ES-I3 (cell line): ENCODE measurements around the gene KIAA0825.
A peak's percentile ranks its signal among the peaks of the same experiment; 100 is the strongest.
"Not testable (repeated sequence)": the region's sequence is repeated elsewhere in the genome, so short reads cannot be mapped to it uniquely, and the experiment has no call there.

Experiments used
- H3K36me3 ChIP-seq: 2 replicates; pipeline ENCODE4 v1.6.1; 2013; ENCODE audit warnings: mild to moderate bottlenecking, low read length, control low read depth, moderate library complexity; ENCODE audit not compliant: insufficient read depth
- H3K4me1 ChIP-seq: 2 replicates; pipeline ENCODE4 v1.6.1; 2013; ENCODE audit warnings: mild to moderate bottlenecking, control low read depth, low read length; ENCODE audit not compliant: insufficient read depth
- H3K9ac ChIP-seq: 2 replicates; pipeline ENCODE4 v1.6.1; 2013; ENCODE audit warnings: low read depth, mild to moderate bottlenecking, low read length, moderate library complexity
- H3K9me3 ChIP-seq: 2 replicates; pipeline ENCODE4 v1.6.1; 2013; ENCODE audit warnings: mild to moderate bottlenecking, low read length, moderate library complexity; ENCODE audit not compliant: control insufficient read depth, insufficient read depth

The KIAA0825 gene

GRCh38 chr5:94621763-94622162, 3.4 kb upstream of the KIAA0825 start:
- Histone ChIP-seq H3K36me3 (no peaks in the 10 kb centered on the region), H3K4me1 (peaks cover 1% of the 10 kb centered on the region; the same call in 1 of the 2 replicates), H3K9me3 (no peaks in the 10 kb centered on the region), H3K9ac (no peak overlapping the region)

GRCh38 chr5:94620256-94620655, 1.9 kb upstream of the KIAA0825 start:
- no peaks in the 10 kb centered on the region for H3K36me3 ChIP-seq
- H3K9me3 ChIP-seq, result no peaks in the 10 kb centered on the region
- no peak overlapping the region for H3K9ac ChIP-seq
- H3K4me1 ChIP-seq, result peaks cover 13% of the 10 kb centered on the region; the same call in 1 of the 2 replicates

GRCh38 chr5:94618029-94618492, 343 bp downstream of the KIAA0825 start:
- peak overlapping the region; percentile 85 for H3K9ac ChIP-seq
- H3K9me3 ChIP-seq, result no peaks in the 10 kb centered on the region
- peaks cover 18% of the 10 kb centered on the region for H3K4me1 ChIP-seq
- no peaks in the 10 kb centered on the region for H3K36me3 ChIP-seq

DNA sequence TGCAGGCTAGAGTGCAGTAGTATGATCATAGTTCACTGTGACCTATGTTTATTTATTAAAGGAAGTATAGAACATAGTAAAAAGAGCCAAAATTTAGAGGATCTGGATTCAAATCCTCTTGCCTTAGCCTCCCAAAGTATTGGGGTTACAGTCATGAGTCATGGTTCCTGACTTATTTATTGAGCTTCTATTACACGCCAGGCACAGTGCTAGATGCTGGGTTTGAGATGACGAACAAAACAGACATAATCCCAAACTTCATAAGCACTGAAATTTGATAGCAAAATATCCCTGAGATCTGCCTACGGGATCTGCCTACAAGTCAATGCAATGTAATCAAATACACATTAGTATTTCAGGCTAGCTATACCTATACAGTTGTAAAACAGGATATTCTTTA, 2.5 kb downstream of the KIAA0825 start:
- H3K9ac ChIP-seq, result no peak overlapping the region
- H3K9me3 ChIP-seq, result no peaks in the 10 kb centered on the region
- no peaks in the 10 kb centered on the region for H3K36me3 ChIP-seq
- H3K4me1 ChIP-seq, result peaks cover 18% of the 10 kb centered on the region

GRCh38 chr5:94614156-94614805, 4.1 kb downstream of the KIAA0825 start:
- Histone ChIP-seq H3K36me3 (no peaks in the 10 kb centered on the region), H3K9ac (no peak overlapping the region), H3K4me1 (peaks cover 18% of the 10 kb centered on the region), H3K9me3 (no peaks in the 10 kb centered on the region)

DNA sequence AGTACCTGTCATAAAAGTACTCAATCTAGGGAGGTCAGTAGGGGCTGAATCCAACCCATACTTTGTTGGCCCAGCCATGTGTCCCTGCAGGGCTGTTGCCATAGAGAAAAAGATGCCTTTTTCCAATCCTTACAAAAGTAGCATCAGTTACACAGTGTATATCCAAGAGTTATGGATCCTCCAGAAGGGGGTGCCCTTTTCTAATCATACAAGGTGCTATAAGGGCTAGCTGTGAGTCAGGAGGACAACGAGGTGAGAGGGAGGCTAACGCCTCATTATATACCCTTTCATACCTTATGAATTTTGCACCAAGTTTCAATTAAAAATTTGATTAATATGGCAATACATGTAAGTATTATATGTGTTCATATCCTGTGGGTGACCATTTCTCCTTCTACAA, 4.8 kb downstream of the KIAA0825 start:
- Histone ChIP-seq H3K9ac (no peak overlapping the region), H3K4me1 (peaks cover 18% of the 10 kb centered on the region), H3K9me3 (no peaks in the 10 kb centered on the region), H3K36me3 (no peaks in the 10 kb centered on the region)

DNA sequence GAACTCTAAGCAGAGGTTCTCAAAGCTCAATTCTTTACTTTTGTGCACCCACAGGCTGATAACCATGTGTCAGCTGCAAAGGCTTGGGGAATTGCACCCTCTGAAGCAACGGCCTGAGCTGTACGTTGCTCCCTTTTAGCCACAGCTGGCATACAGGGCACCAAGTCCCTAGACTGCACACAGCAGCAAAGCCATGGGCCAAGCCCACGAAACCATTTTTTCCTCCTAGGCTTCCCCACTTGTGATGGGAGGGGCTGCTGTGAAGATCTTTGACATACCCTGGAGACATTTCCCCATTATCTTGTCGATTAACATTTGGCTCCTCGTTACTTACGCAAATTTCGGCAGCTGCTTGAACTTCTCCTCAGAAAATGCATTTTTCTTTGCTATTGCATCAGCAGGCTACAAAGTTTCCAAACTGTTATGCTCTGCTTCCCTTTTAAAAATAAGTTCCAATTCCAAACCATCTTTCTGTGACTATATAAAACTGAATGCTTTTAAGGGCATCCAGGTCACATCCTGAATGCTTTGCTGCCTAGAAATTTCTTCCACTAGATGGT, 23.0 kb downstream of the KIAA0825 start:
- Histone ChIP-seq H3K36me3 (no peaks in the 10 kb centered on the region), H3K9me3 (no peaks in the 10 kb centered on the region), H3K9ac (no peak overlapping the region), H3K4me1 (no peaks in the 10 kb centered on the region)

DNA sequence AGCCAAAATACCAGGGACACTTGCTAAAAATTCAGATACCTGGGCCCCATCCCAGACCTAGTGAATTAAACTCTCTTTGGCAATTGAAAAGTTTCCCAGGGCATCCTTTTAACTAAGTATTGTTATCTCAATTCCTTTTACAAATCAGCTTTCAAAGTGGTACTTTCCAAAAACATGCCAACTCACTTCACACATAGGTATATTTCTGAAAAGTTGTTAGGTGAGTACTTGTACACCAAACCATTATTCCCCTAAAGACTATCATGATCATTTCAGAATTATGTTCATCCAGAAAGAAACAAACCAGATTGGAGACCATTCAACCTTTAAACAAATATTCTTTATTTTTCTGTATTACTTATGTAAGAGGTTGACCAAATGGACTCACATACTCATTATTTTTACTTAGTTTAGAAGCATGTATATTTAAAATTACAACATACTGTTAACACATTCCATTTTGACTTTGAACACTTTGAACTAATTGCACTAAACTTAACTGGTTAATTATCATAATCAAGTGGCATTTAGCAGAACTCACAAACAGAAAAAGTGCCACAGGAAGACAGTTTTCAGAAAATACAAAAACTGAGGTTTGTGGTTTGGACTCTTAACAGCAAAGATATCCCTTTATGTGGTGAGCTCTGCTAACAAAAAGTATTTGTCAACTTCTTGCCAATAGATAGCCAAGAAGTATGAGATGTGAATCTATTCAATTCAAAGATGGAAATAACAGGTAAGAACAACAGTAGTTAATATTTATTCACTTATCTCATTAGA, 40.7 kb downstream of the KIAA0825 start:
- H3K36me3 ChIP-seq, result no peaks in the 10 kb centered on the region
- no peaks in the 10 kb centered on the region for H3K9me3 ChIP-seq
- H3K4me1 ChIP-seq, result peaks cover 11% of the 10 kb centered on the region; the same call in 1 of the 2 replicates
- H3K9ac ChIP-seq, result no peak overlapping the region

- H3K36me3 ChIP-seq, result no peaks in the 10 kb centered on the region
- peaks cover 11% of the 10 kb centered on the region; the same call in 1 of the 2 replicates for H3K4me1 ChIP-seq
- no peaks in the 10 kb centered on the region for H3K9me3 ChIP-seq
- no peak overlapping the region for H3K9ac ChIP-seq
Measured at GRCh38 chr5:94575196-94575595, 43.2 kb downstream of the KIAA0825 start.

GRCh38 chr5:94573349-94573748, 45.1 kb downstream of the KIAA0825 start:
- not testable (repeated sequence) for H3K9me3 ChIP-seq, H3K4me1 ChIP-seq, H3K9ac ChIP-seq, H3K36me3 ChIP-seq

GRCh38 chr5:94571415-94571814, 47.0 kb downstream of the KIAA0825 start:
- no peaks in the 10 kb centered on the region for H3K4me1 ChIP-seq
- no peaks in the 10 kb centered on the region for H3K36me3 ChIP-seq
- no peaks in the 10 kb centered on the region for H3K9me3 ChIP-seq
- H3K9ac ChIP-seq, result no peak overlapping the region

DNA sequence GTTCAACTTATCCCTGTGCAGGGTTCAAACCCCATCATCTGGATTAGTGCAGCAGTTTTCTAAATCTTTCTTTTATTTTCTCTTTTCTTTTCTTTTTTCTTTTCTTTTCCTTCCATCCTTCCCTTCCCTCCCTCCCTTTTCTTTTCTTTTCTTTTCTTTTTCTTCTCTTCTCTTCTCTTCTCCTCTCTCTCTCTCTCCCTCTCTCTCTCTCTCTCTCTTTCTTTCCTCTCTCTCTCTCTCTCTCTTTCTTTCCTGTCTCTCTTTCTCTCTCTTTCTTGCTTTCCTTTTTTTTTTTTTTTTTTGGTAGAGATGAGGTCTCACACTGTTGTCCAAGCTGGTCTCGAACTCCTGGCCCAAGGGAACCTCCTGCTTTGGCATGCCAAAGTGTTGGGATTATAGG, 53.6 kb downstream of the KIAA0825 start:
- no peaks in the 10 kb centered on the region for H3K36me3 ChIP-seq
- H3K4me1 ChIP-seq, result no peaks in the 10 kb centered on the region
- H3K9me3 ChIP-seq, result no peaks in the 10 kb centered on the region
- H3K9ac ChIP-seq, result no peak overlapping the region

DNA sequence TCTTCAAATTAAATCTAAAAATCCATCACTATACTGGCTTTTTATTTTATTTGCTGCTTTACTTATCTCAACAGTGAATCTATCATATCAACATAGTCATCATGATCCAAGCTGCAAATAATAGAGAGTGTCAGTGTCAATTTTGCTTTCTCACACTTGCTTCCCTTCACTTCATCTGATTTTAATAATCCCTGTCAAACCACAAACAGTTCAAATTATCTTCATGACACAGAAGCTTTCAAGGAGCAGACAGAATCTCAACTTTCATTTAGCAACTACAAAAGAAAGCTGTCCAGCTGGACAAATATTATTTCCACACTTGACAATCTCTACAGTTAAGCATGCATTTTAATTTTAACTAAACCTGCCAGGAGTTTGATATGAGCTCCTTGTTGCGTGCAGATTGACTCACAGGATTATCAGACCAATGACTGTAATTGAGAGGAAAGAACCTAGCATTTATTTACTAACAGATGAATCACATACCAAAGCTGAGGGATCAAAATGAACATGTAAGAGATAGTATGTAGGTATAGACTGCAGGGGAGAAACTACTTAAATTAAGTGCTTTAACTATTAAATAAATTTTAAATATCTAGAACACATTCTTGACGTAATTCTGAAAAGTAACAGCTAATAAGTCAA, 56.0 kb downstream of the KIAA0825 start:
- Histone ChIP-seq H3K9me3 (no peaks in the 10 kb centered on the region), H3K36me3 (no peaks in the 10 kb centered on the region), H3K9ac (no peak overlapping the region), H3K4me1 (no peaks in the 10 kb centered on the region)

DNA sequence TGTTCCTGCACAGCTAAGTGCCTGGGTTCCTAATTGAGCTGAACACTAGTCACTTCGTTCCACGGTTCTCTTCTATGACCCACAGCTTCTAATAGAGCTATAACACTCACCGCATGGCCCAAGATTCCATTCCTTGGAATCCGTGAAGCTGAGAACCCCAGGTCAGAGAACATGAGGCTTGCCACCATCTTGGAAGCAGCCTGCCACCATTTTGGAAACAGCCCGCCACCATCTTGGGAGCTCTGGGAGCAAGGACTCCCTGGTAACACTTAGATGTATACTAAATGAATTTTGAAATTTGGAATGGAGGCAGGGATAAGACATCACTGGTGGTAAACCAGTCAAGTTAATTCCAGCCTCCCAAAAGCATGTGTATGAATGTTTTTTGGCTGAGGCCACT, 60.4 kb downstream of the KIAA0825 start:
- Histone ChIP-seq H3K9me3 (no peaks in the 10 kb centered on the region), H3K9ac (no peak overlapping the region), H3K4me1 (no peaks in the 10 kb centered on the region), H3K36me3 (no peaks in the 10 kb centered on the region)
